Smooth muscle cell (in vitro differentiated cells): Measurements from ENCODE around the gene SUN1. TPM values are rescaled to one million over a fixed set of nuclear protein-coding genes. Genes with fewer than 3 reads are reported as not detected.
A peak's percentile ranks its signal among the peaks of the same experiment; 100 is the strongest.

Source experiments
- DNase-seq: peaks from one replicate; lab custom pipeline; 2025; ENCODE audit not compliant: unreplicated experiment; lab: John Stamatoyannopoulos, UW
- H2AFZ ChIP-seq: fragments of 200-600 bp; sonication (generic); 2 replicates; pipeline ENCODE4 v1.6.0; 2016; ENCODE audit warnings: antibody characterized with exemption, low read depth, mild to moderate bottlenecking
- H3F3A ChIP-seq: fragments of 200-600 bp; sonication (generic); 2 replicates; pipeline ENCODE4 v1.6.0; 2017; ENCODE audit warnings: antibody characterized with exemption, low read depth
- H3K27ac ChIP-seq: fragments of 200-600 bp; sonication (generic); 2 replicates; pipeline ENCODE4 v1.5.1; 2016; ENCODE audit warnings: low read depth, mild to moderate bottlenecking
- H3K27me3 ChIP-seq: fragments of 200-600 bp; sonication (generic); 2 replicates; pipeline ENCODE4 v1.6.1; 2016; ENCODE audit warnings: low read depth, mild to moderate bottlenecking
- H3K36me3 ChIP-seq: fragments of 200-600 bp; sonication (generic); 2 replicates; pipeline ENCODE4 v1.5.1; 2016; ENCODE audit warnings: low read depth
- H3K4me1 ChIP-seq: fragments of 200-600 bp; sonication (generic); 2 replicates; pipeline ENCODE4 v1.5.1; 2016; ENCODE audit warnings: low read depth
- H3K4me2 ChIP-seq: fragments of 200-600 bp; sonication (generic); 2 replicates; pipeline ENCODE4 v1.6.0; 2016; ENCODE audit warnings: mild to moderate bottlenecking
- H3K4me3 ChIP-seq: fragments of 200-600 bp; sonication (generic); 2 replicates; pipeline ENCODE4 v1.5.1; 2016; ENCODE audit warnings: mild to moderate bottlenecking
- H3K79me2 ChIP-seq: fragments of 200-600 bp; sonication (generic); 2 replicates; pipeline ENCODE4 v1.6.0; 2016; ENCODE audit warnings: low read depth, mild to moderate bottlenecking
- H3K9ac ChIP-seq: fragments of 200-600 bp; sonication (generic); 2 replicates; pipeline ENCODE4 v1.6.0; 2016; ENCODE audit warnings: low read depth
- H3K9me3 ChIP-seq: fragments of 200-600 bp; sonication (generic); replicated peaks from 2 replicates; pipeline ENCODE4 v1.5.1; 2016; ENCODE audit warnings: low read depth
- H4K20me1 ChIP-seq: fragments of 200-600 bp; sonication (generic); 2 replicates; pipeline ENCODE4 v1.6.0; 2016; ENCODE audit warnings: low read depth
- WGBS: methylation state at CpG from one replicate; pipeline ENCODE4 v1.1.7; 2016; ENCODE audit warnings: low lambda C conversion rate; 5-methylcytosine and 5-hydroxymethylcytosine counted together
- polyA plus RNA-seq: library from polyadenylated mRNA; unstranded; fragments of >200 nt; fragmentation: Nextera tagmentation; extraction: Ambion mirVana; gene quantifications from 2 replicates; pipeline ENCODE4 v1.2.1, GENCODE V29; 2016
- total RNA-seq: library from RNA; depleted of rRNA; stranded (reverse); fragments of >200 nt; gene quantifications from 2 replicates; pipeline ENCODE4 v1.2.3, GENCODE V29; 2014
- TF ChIP-seq, protein P1 (sequence below): fragments of 200-600 bp; sonication (generic); IDR thresholded peaks from 2 replicates; pipeline ENCODE4 v1.5.1; 2017; ENCODE audit warnings: borderline replicate concordance, mild to moderate bottlenecking, antibody characterized with exemption; ENCODE audit not compliant: insufficient read depth, poor library complexity, severe bottlenecking

Gene SUN1
- total and polyA plus RNA-seq, 2 experiments from 2014 or later = 50.7 to 90.3 TPM

DNA sequence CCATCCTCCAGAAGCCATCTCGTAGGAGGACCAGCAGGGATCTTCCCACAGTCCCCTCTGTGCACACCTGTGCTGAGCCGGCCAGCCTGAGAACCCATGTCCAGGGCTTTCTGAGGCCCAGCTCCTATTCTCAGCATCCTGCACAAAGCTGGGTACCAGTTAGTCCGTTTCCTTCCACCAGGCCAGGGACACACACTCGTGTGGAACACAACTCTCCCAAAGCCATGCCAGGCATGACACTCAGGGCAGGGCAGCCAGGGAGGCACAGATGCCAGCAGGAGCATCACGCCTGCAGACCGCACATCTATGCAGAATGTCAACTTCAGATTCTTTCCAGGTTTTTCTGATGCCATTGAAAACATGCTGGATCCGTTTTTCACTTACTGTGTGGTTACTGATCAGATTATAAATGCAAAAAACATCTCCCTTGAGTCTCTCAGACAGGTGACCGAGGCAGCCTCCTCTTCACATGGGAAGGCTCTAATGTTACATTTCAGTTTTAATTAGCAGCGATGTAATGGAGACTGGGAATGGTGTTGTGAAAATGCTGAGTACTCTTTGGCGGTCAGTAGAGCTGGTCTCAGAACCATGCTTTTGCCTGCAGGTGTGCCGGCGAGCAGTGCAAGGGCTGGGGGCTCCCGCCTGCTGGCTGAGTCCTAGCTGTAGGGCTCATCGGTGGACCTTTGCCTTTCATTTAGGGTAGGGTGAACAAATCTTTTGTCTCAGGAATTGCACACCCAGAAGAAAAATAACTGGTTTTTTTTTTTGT is 3.3 kb upstream of the SUN1 start:
- no peak for DNase-seq
- no peaks in the 10 kb centered on the region for H3K36me3 ChIP-seq
- peaks cover 100% of the 10 kb centered on the region for H4K20me1 ChIP-seq
- no peak overlapping the region for H3K4me2 ChIP-seq
- H3F3A ChIP-seq = peaks cover 5% of the 10 kb centered on the region
- H3K79me2 ChIP-seq = peaks cover 81% of the 10 kb centered on the region
- no peaks in the 10 kb centered on the region for H3K27me3 ChIP-seq
- no peaks in the 10 kb centered on the region for H3K9me3 ChIP-seq
- no peak overlapping the region for H3K27ac ChIP-seq
- peaks cover 4% of the 10 kb centered on the region for H3K4me1 ChIP-seq
- H2AFZ ChIP-seq = no peak overlapping the region
- no peak overlapping the region for H3K4me3 ChIP-seq
- no peak overlapping the region for H3K9ac ChIP-seq
- TF ChIP-seq, protein P1, sequence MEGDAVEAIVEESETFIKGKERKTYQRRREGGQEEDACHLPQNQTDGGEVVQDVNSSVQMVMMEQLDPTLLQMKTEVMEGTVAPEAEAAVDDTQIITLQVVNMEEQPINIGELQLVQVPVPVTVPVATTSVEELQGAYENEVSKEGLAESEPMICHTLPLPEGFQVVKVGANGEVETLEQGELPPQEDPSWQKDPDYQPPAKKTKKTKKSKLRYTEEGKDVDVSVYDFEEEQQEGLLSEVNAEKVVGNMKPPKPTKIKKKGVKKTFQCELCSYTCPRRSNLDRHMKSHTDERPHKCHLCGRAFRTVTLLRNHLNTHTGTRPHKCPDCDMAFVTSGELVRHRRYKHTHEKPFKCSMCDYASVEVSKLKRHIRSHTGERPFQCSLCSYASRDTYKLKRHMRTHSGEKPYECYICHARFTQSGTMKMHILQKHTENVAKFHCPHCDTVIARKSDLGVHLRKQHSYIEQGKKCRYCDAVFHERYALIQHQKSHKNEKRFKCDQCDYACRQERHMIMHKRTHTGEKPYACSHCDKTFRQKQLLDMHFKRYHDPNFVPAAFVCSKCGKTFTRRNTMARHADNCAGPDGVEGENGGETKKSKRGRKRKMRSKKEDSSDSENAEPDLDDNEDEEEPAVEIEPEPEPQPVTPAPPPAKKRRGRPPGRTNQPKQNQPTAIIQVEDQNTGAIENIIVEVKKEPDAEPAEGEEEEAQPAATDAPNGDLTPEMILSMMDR = no peak
- 97% methylated on average over 14 of the region's 14 CpGs for WGBS

GRCh38 chr7:830069-830468 is 2.2 kb upstream of the SUN1 start:
- H3K9ac ChIP-seq = no peak overlapping the region
- no peak overlapping the region for H3K27ac ChIP-seq
- H3K9me3 ChIP-seq = no peaks in the 10 kb centered on the region
- no peak overlapping the region for H3K4me2 ChIP-seq
- H3F3A ChIP-seq = peaks cover 5% of the 10 kb centered on the region
- no peaks in the 10 kb centered on the region for H3K27me3 ChIP-seq
- peaks cover 99% of the 10 kb centered on the region for H4K20me1 ChIP-seq
- peaks cover 4% of the 10 kb centered on the region for H3K4me1 ChIP-seq
- H3K79me2 ChIP-seq = peaks cover 80% of the 10 kb centered on the region
- H3K36me3 ChIP-seq = no peaks in the 10 kb centered on the region
- H3K4me3 ChIP-seq = no peak overlapping the region
- TF ChIP-seq, protein P1 = no peak
- H2AFZ ChIP-seq = no peak overlapping the region
- 87% methylated on average over 12 of the region's 12 CpGs for WGBS
- DNase-seq = no peak

- WGBS = 47% methylated on average over 7 of the region's 7 CpGs
- Histone ChIP-seq H3K36me3 (no peaks in the 10 kb centered on the region), H3F3A (peaks cover 5% of the 10 kb centered on the region), H3K9ac (peak overlapping the region; percentile 91), H3K27ac (peak overlapping the region; percentile 97), H3K4me1 (peaks cover 4% of the 10 kb centered on the region), H2AFZ (no peak overlapping the region), H3K4me3 (peak overlapping the region; percentile 21), H3K27me3 (no peaks in the 10 kb centered on the region), H4K20me1 (peaks cover 98% of the 10 kb centered on the region), H3K9me3 (no peaks in the 10 kb centered on the region), H3K79me2 (peaks cover 73% of the 10 kb centered on the region), H3K4me2 (peak overlapping the region; percentile 65)
- no peak for DNase-seq
- TF ChIP-seq, protein P1 = no peak
Measured at GRCh38 chr7:831596-832166, 595 bp upstream of the SUN1 start.
